GM12872 (cell line): ENCODE results near the gene TMEM250.

Experiments used
- TF ChIP-seq, protein P1 (sequence below): IDR thresholded peaks from 3 replicates; pipeline ENCODE4 v1.5.1; 2011; ENCODE audit warnings: low read depth, mild to moderate bottlenecking, low read length, moderate library complexity; ENCODE audit not compliant: insufficient read depth

Gene TMEM250

GRCh38 chr9:136084063-136084944, 34.4 kb downstream of the TMEM250 start:
- TF ChIP-seq, protein P1, sequence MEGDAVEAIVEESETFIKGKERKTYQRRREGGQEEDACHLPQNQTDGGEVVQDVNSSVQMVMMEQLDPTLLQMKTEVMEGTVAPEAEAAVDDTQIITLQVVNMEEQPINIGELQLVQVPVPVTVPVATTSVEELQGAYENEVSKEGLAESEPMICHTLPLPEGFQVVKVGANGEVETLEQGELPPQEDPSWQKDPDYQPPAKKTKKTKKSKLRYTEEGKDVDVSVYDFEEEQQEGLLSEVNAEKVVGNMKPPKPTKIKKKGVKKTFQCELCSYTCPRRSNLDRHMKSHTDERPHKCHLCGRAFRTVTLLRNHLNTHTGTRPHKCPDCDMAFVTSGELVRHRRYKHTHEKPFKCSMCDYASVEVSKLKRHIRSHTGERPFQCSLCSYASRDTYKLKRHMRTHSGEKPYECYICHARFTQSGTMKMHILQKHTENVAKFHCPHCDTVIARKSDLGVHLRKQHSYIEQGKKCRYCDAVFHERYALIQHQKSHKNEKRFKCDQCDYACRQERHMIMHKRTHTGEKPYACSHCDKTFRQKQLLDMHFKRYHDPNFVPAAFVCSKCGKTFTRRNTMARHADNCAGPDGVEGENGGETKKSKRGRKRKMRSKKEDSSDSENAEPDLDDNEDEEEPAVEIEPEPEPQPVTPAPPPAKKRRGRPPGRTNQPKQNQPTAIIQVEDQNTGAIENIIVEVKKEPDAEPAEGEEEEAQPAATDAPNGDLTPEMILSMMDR = no peak

GRCh38 chr9:136083558-136084062, 35.1 kb downstream of the TMEM250 start:
- TF ChIP-seq, protein P1 = no peak

DNA sequence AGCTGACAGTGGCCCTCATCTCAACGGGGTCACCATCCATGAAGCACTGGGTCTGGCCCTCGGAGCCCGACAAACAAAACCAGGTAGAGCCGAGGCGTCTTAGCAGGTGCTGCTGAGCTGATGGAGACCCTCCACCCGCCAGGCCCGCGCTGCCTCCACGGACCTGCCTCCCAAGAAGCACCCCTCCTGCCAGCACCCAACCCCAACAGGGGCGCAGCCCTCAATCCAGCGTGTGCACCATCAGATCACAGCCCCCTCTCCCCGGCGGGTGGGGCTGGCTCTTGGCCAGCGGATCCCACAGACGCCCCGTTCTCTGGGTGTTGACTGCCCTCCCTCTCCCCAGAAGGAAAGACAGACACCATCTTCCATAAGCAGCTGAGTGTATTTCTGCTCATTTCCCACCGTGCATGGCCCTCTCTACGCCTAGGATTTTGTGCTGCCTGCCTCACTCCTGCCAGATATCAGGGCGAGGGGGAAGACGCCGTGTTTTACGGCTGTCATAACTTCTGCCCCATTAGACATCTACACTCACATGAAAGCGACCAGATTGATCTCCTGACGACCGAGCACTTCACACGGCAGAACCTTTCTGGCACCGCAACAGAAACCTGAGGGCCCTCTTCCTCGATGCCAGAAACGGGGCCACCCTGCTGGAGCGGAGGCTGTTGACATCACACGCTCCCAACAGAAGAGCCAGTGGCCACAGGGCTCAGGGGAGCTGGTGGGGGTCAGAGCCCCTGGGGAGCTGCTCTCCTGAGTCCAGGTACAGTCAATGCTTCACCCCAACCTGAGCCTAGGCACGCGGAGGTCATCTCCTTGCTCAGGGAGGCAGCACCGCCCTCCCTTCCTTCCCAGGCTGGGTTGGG, 35.9 kb downstream of the TMEM250 start:
- TF ChIP-seq, protein P1 = no peak

- TF ChIP-seq, protein P1 = no peak
Observed at GRCh38 chr9:136081826-136082495, 36.7 kb downstream of the TMEM250 start.

- TF ChIP-seq, protein P1 = no peak
Observed at GRCh38 chr9:136081113-136081825, 37.4 kb downstream of the TMEM250 start.

DNA sequence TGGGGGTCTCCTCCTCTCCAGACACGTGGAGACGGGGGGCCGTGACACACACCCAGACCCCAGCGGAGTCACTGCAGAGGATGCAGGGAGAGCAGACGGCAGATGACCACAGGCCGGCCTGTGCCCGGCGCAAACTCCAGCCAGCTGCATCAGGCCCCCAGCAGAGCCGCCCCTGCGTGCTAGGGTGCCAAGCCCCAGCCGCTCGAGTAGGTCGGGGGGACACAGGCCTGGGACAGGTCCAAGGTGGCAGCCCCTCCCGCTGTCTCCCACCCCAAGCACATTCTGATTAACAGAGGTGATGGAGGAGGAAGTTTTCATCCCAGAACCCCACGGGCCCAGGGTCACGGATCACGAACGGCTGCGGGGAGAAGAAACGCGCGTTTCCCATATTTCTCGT, 38.0 kb downstream of the TMEM250 start:
- TF ChIP-seq, protein P1 = no peak
